A549 (cell line): ENCODE data around the gene CADM1. TPM values are rescaled to one million over a fixed set of nuclear protein-coding genes. Genes with fewer than 3 reads are reported as not detected.

Experiments used
- ATAC-seq, 2 experiments: fragments of 200-7000 bp in 1 of 2; fragments of >200 bp in 1 of 2; cut with Nextera tagmentation in 1 of 2; cut with Tn5 transposase in 1 of 2; 3 replicates each; pipeline versions ENCODE4 v1.8.0 to v1.9.1; 2018 to 2020; ENCODE audit warnings: mild to moderate bottlenecking in 1 of 2, moderate library complexity in 1 of 2
- CTCF ChIA-PET: fragments of 300-600 bp; sonication (Branson Sonifier 250); formaldehyde crosslinking; extraction: SDS; loops from one replicate; lab custom pipeline; 2021; ENCODE audit warnings: antibody characterized with exemption, inconsistent platforms; lab: Yijun Ruan, JAX
- POLR2A ChIA-PET: fragments of 350-600 bp; formaldehyde crosslinking; extraction: SDS; loops from one replicate; lab custom pipeline; 2021; ENCODE audit warnings: antibody characterized with exemption, inconsistent platforms; lab: Yijun Ruan, JAX
- DNase-seq, 2 experiments: peaks; one replicate each; pipeline versions ENCODE4 v3.0.0 to v3.0.0-alpha.2; 2011 to 2016; ENCODE audit warnings: low read depth in 1 of 2, low spot score in 1 of 2
- FAIRE-seq: peaks from 2 replicates; lab custom pipeline; 2011; peaks lifted over from hg19 to GRCh38; lab: Jason Lieb, UNC
- H3K27ac ChIP-seq, 2 experiments: fragments of >200 bp; sonication (Bioruptor Twin); formaldehyde crosslinking; 3 replicates each; pipeline ENCODE4 v1.5.1; 2016 to 2017
- H3K4me1 ChIP-seq: fragments of >200 bp; sonication (Bioruptor Twin); formaldehyde crosslinking; 3 replicates; pipeline ENCODE4 v1.6.1; 2016
- H3K4me2 ChIP-seq: fragments of >200 bp; sonication (Bioruptor Twin); formaldehyde crosslinking; 3 replicates; pipeline ENCODE4 v1.6.1; 2016
- H3K4me3 ChIP-seq: fragments of >200 bp; sonication (Bioruptor Twin); formaldehyde crosslinking; 3 replicates; pipeline ENCODE4 v1.5.1; 2016
- H3K9me3 ChIP-seq: fragments of >200 bp; sonication (Bioruptor Twin); formaldehyde crosslinking; 3 replicates; pipeline ENCODE4 v1.6.1; 2016
- BHLHE40 ChIP-seq: IDR thresholded peaks from 2 replicates; pipeline ENCODE4 v1.6.1; 2012; ENCODE audit warnings: low read depth, low read length, inconsistent platforms
- CEBPB ChIP-seq, 2 experiments: fragments of >200 bp in 1 of 2; sonication (Bioruptor Twin) in 1 of 2; formaldehyde crosslinking in 1 of 2; IDR thresholded peaks; 2 replicates each; pipeline ENCODE4 v1.6.1; 2012 to 2016
- EHMT2 ChIP-seq: fragments of 200-600 bp; sonication (generic); IDR thresholded peaks from 2 replicates; pipeline ENCODE4 v1.6.1; 2016; ENCODE audit warnings: antibody characterized with exemption, low read depth, mild to moderate bottlenecking, moderate library complexity
- FOSB ChIP-seq: fragments of 250-450 bp; sonication (Bioruptor Pico); IDR thresholded peaks from 2 replicates; pipeline ENCODE4 v1.5.0; 2020; ENCODE audit warnings: mild to moderate bottlenecking, moderate library complexity
- HDAC2 ChIP-seq: fragments of 200-600 bp; sonication (generic); IDR thresholded peaks from 2 replicates; pipeline ENCODE4 v1.6.1; 2016
- HEYL ChIP-seq: fragments of 250-450 bp; sonication (Bioruptor Pico); IDR thresholded peaks from 2 replicates; pipeline ENCODE4 v1.8.0; 2021; ENCODE audit warnings: mild to moderate bottlenecking, moderate library complexity
- JUNB ChIP-seq: fragments of >200 bp; sonication (Bioruptor Twin); formaldehyde crosslinking; IDR thresholded peaks from 2 replicates; pipeline ENCODE4 v1.6.1; 2016
- KDM1A ChIP-seq: fragments of 200-600 bp; sonication (generic); IDR thresholded peaks from 2 replicates; pipeline ENCODE4 v1.6.1; 2016; ENCODE audit warnings: low read depth, mild to moderate bottlenecking
- NFE2L2 ChIP-seq: fragments of 150-350 bp; conservative IDR thresholded peaks from 2 replicates; pipeline ENCODE4 v1.6.1; 2014; ENCODE audit warnings: low read length
- RAD21 ChIP-seq, 2 experiments: fragments of >200 bp in 1 of 2; sonication (Bioruptor Twin) in 1 of 2; formaldehyde crosslinking in 1 of 2; IDR thresholded peaks in 1 of 2; conservative IDR thresholded peaks in 1 of 2; 2 replicates in 1 of 2; 3 replicates in 1 of 2; pipeline ENCODE4 v1.6.1; 2012 to 2018; ENCODE audit warnings: inconsistent platforms in 1 of 2
- RCOR1 ChIP-seq: fragments of 150-350 bp; IDR thresholded peaks from 2 replicates; pipeline ENCODE4 v1.6.1; 2014; ENCODE audit warnings: antibody characterized with exemption, low read length, low read depth
- SMC3 ChIP-seq: fragments of >200 bp; sonication (Bioruptor Twin); formaldehyde crosslinking; IDR thresholded peaks from 3 replicates; pipeline ENCODE4 v1.6.1; 2018; ENCODE audit warnings: inconsistent platforms
- TFCP2L1 ChIP-seq: fragments of 250-450 bp; sonication (Bioruptor Pico); IDR thresholded peaks from 2 replicates; pipeline ENCODE4 v1.5.0; 2021; ENCODE audit warnings: mild to moderate bottlenecking
- ZFP36 ChIP-seq: fragments of 450-650 bp; IDR thresholded peaks from 2 replicates; pipeline ENCODE4 v1.6.1; 2014; ENCODE audit warnings: borderline replicate concordance; ENCODE audit not compliant: partially characterized antibody
- WGBS: methylation state at CpG from one replicate; pipeline ENCODE4 v1.1.6; 2017; ENCODE audit errors: missing lambda C conversion rate; 5-methylcytosine and 5-hydroxymethylcytosine counted together
- polyA plus RNA-seq, 4 experiments: library from polyadenylated mRNA; depleted of rRNA in 3 of 4; stranded (reverse); fragments of >200 nt; fragmentation: RNase III in 1 of 4; extraction: RNeasy Plus Mini Kit Qiagen cat#74134 plus additional on column Dnase treatment in 1 of 4; gene quantifications; 2 replicates in 3 of 4; 3 replicates in 1 of 4; pipeline ENCODE4 v1.2.3, GENCODE V29; 2011 to 2017
- TF ChIP-seq, protein P1 (sequence below): fragments of >200 bp; sonication (Bioruptor Twin); formaldehyde crosslinking; IDR thresholded peaks from 3 replicates; pipeline ENCODE4 v1.5.1; 2016
- TF ChIP-seq, protein P2 (sequence below): fragments of 450-650 bp; IDR thresholded peaks from 2 replicates; pipeline ENCODE4 v1.6.1; 2014; ENCODE audit warnings: antibody characterized with exemption
- TF ChIP-seq, protein P3 (sequence below): fragments of 150-350 bp; IDR thresholded peaks from 2 replicates; pipeline ENCODE4 v1.6.1; 2014; ENCODE audit warnings: low read depth, mild to moderate bottlenecking, low read length
- TF ChIP-seq, protein P4 (sequence below): fragments of 250-450 bp; sonication (Bioruptor Pico); IDR thresholded peaks from 2 replicates; pipeline ENCODE4 v1.5.0; 2021; ENCODE audit warnings: mild to moderate bottlenecking, moderate library complexity, borderline replicate concordance
- TF ChIP-seq, protein P5 (sequence below): IDR thresholded peaks from 2 replicates; pipeline ENCODE4 v1.6.1; 2012; ENCODE audit warnings: low read depth, borderline replicate concordance

Gene CADM1
- polyA plus RNA-seq, 2 of the 4 experiments (the other 2 are of a cell fraction) = 33.4 to 36.7 TPM

DNA sequence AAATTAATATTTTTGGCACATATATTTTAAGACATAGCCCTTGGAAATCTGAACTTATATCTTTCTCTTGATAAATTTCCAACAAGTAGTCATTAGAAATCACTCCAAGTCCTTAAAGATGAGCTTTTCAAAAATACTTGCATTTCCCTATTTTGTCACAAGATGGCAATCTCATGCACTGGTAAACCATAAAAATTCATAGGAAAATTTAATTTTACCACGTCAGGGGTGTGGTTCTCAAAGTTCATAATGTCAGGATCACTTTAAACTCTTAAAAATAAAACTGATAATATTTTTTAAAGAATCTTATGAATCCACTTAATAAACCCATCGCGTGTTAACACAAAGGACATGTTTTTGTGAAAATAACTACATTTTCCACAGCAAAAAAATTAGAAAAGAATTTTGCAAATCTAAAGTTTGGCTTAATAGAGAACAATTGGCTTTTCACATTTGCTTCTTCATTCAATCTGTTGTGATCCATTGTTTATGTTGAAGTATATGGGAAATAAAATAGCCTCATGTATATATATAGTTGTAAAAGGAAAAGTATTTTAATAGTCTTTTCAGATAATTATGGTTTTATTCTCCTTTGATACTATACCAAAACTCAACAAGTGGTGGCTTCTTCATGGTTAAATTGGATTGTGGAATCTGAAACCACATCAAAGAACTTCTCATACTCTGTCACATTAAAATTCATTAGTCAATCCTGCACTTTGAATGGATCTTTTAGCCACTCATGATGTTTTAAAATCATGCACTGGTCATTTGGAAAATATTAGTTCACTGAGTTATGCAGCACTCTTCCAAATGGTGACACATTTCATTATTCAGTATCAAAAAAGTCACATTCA lies 169.1 kb downstream of the CADM1 start:
- Histone ChIP-seq H3K4me2 (no peak overlapping the region), H3K4me1 (peaks cover 13% of the 10 kb centered on the region; the same call in 2 of the 3 replicates), H3K9me3 (no peaks in the 10 kb centered on the region), H3K4me3 (no peak overlapping the region), H3K27ac (no peak overlapping the region)
- CTCF ChIA-PET = interaction anchor here (0.7 to 1.6 kb wide), 8 partner anchors 11 to 174 kb away, joined by 3 to 7 read pairs (median 4); partner anchors contain the start of gene CADM1
- FAIRE-seq = no peak
- no peak for ATAC-seq
- POLR2A ChIA-PET = interaction anchor here (1.0 kb wide), 1 partner anchor 168 kb away, joined by 6 read pairs; no protein-coding TSS in a partner anchor
- TF ChIP-seq SMC3 (peak; percentile 83), RAD21 (conservative IDR thresholded peaks at IDR 0.05 in 1 of 2, IDR thresholded peaks at IDR 0.05 in 1 of 2) (peak; percentile 70 to 79), TFCP2L1 (CRISPR knock-in tag) (no peak)
- TF ChIP-seq, protein P1, sequence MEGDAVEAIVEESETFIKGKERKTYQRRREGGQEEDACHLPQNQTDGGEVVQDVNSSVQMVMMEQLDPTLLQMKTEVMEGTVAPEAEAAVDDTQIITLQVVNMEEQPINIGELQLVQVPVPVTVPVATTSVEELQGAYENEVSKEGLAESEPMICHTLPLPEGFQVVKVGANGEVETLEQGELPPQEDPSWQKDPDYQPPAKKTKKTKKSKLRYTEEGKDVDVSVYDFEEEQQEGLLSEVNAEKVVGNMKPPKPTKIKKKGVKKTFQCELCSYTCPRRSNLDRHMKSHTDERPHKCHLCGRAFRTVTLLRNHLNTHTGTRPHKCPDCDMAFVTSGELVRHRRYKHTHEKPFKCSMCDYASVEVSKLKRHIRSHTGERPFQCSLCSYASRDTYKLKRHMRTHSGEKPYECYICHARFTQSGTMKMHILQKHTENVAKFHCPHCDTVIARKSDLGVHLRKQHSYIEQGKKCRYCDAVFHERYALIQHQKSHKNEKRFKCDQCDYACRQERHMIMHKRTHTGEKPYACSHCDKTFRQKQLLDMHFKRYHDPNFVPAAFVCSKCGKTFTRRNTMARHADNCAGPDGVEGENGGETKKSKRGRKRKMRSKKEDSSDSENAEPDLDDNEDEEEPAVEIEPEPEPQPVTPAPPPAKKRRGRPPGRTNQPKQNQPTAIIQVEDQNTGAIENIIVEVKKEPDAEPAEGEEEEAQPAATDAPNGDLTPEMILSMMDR = peak; percentile 72
- DNase-seq = peak; percentile 6 to 46
- WGBS = 43% methylated on average over 3 of the region's 3 CpGs

DNA sequence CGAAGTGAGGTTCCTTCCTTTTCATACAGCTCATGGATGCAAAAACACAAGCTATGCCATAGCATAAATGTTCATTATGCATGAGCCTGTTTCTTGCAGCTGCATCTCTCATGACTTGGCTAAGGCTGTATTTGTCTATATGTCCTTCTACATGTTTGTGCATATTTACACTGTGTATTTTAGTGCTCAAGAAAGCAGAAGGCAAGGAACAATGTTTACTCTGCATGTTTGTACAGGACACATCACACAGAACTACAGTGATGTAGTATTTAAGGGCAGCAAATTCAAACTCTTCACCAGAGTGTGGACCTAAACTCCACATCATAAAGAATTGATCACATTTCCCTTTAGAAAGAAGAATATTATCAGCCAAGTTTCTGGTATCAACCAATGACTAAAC lies 170.3 kb downstream of the CADM1 start:
- TF ChIP-seq, protein P2, sequence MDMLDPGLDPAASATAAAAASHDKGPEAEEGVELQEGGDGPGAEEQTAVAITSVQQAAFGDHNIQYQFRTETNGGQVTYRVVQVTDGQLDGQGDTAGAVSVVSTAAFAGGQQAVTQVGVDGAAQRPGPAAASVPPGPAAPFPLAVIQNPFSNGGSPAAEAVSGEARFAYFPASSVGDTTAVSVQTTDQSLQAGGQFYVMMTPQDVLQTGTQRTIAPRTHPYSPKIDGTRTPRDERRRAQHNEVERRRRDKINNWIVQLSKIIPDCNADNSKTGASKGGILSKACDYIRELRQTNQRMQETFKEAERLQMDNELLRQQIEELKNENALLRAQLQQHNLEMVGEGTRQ = no peak
- TF ChIP-seq HDAC2 (no peak), JUNB (no peak), NFE2L2 (no peak)
- TF ChIP-seq, protein P3, sequence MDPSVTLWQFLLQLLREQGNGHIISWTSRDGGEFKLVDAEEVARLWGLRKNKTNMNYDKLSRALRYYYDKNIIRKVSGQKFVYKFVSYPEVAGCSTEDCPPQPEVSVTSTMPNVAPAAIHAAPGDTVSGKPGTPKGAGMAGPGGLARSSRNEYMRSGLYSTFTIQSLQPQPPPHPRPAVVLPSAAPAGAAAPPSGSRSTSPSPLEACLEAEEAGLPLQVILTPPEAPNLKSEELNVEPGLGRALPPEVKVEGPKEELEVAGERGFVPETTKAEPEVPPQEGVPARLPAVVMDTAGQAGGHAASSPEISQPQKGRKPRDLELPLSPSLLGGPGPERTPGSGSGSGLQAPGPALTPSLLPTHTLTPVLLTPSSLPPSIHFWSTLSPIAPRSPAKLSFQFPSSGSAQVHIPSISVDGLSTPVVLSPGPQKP = no peak
- TF ChIP-seq, protein P4, sequence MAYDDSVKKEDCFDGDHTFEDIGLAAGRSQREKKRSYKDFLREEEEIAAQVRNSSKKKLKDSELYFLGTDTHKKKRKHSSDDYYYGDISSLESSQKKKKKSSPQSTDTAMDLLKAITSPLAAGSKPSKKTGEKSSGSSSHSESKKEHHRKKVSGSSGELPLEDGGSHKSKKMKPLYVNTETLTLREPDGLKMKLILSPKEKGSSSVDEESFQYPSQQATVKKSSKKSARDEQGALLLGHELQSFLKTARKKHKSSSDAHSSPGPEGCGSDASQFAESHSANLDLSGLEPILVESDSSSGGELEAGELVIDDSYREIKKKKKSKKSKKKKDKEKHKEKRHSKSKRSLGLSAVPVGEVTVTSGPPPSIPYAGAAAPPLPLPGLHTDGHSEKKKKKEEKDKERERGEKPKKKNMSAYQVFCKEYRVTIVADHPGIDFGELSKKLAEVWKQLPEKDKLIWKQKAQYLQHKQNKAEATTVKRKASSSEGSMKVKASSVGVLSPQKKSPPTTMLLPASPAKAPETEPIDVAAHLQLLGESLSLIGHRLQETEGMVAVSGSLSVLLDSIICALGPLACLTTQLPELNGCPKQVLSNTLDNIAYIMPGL = no peak
- TF ChIP-seq, all 56 proteins: peak for 0
- Histone ChIP-seq H3K4me3 (no peak overlapping the region), H3K4me2 (no peak overlapping the region), H3K4me1 (peaks cover 13% of the 10 kb centered on the region; the same call in 2 of the 3 replicates), H3K27ac (no peak overlapping the region), H3K9me3 (no peaks in the 10 kb centered on the region)
- DNase-seq (no peak), FAIRE-seq (no peak), ATAC-seq (no peak)
- 23% methylated on average over 1 of the region's 1 CpG for WGBS
- ChIA-PET CTCF (interaction anchor here (1.3 to 1.9 kb wide), 6 partner anchors 9 to 171 kb away, joined by 3 to 9 read pairs (median 4); partner anchors contain the start of gene CADM1), POLR2A (no interaction called here)

DNA sequence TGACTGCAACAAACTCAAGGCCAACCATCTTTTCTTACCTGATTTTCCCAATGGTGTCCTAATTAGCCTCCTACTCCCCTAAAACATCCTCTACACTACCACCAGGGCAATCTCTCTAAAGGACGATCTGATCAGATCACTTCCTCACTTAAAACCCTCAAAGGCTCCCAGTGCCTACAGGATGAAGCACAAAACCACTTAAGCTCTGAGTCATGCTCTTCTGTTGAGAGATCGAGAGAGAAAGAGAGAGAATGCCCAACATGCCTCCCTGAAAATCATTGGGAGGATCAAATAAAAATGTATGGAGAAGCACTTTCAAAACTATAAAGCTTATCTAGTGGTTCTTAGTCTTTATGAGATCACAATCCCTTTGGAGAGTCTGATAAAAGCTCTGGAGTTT lies 171.1 kb downstream of the CADM1 start:
- CTCF ChIA-PET = interaction anchor here (1.3 to 1.9 kb wide), 3 partner anchors 9 to 169 kb away, joined by 3 to 9 read pairs (median 7); no protein-coding TSS in a partner anchor
- ATAC-seq = no peak
- no peak overlapping the region for H3K4me2 ChIP-seq

More for the DNA sequence above, 171.1 kb downstream of the CADM1 start:
- POLR2A ChIA-PET = no interaction called here
- Histone ChIP-seq H3K4me3 (no peak overlapping the region), H3K27ac (no peak overlapping the region), H3K4me1 (peaks cover 13% of the 10 kb centered on the region; the same call in 2 of the 3 replicates), H3K9me3 (no peaks in the 10 kb centered on the region)
- no peak for FAIRE-seq
- no peak for DNase-seq
- no peak for TF ChIP-seq ZFP36
- no peak for TF ChIP-seq RCOR1
- no peak for TF ChIP-seq KDM1A
- TF ChIP-seq, protein P5, sequence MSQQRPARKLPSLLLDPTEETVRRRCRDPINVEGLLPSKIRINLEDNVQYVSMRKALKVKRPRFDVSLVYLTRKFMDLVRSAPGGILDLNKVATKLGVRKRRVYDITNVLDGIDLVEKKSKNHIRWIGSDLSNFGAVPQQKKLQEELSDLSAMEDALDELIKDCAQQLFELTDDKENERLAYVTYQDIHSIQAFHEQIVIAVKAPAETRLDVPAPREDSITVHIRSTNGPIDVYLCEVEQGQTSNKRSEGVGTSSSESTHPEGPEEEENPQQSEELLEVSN = no peak
- no peak for TF ChIP-seq SMC3
- TF ChIP-seq HEYL = no peak
- no peak for TF ChIP-seq CEBPB (IDR thresholded peaks at IDR 0.05)
- no peak for TF ChIP-seq BHLHE40
- TF ChIP-seq EHMT2 = no peak
- TF ChIP-seq FOSB (CRISPR knock-in tag) = no peak
- WGBS = 77% methylated on average over 2 of the region's 2 CpGs
